Measurements from ENCODE around the gene TMEM255A.

Gene TMEM255A

DNA sequence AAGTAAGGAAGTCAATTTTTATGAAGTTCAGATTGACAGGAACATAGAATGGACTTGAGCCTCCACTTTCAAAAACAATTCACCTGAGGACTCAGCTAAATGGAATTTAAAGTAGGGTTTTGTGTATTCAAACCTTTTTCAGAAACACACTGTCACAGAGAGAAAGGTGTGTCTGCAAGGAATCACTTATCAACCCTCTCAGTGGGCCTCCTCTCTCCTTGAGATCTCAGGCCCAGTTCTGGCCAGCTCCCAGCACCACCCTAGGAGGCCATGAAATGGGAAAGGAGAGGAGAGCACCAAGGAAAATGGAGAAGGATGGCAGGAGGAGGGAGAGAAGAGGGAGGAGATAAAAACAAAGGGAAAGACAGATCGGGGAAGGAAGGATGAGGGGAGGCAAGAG is 28.6 kb downstream of the TMEM255A start:
- Histone ChIP-seq H3K4me3 (no peak overlapping the region), H3K27ac (no peak overlapping the region)
- no peak for DNase-seq (ENCODE audit: low spot score)
- TF ChIP-seq, protein P1, sequence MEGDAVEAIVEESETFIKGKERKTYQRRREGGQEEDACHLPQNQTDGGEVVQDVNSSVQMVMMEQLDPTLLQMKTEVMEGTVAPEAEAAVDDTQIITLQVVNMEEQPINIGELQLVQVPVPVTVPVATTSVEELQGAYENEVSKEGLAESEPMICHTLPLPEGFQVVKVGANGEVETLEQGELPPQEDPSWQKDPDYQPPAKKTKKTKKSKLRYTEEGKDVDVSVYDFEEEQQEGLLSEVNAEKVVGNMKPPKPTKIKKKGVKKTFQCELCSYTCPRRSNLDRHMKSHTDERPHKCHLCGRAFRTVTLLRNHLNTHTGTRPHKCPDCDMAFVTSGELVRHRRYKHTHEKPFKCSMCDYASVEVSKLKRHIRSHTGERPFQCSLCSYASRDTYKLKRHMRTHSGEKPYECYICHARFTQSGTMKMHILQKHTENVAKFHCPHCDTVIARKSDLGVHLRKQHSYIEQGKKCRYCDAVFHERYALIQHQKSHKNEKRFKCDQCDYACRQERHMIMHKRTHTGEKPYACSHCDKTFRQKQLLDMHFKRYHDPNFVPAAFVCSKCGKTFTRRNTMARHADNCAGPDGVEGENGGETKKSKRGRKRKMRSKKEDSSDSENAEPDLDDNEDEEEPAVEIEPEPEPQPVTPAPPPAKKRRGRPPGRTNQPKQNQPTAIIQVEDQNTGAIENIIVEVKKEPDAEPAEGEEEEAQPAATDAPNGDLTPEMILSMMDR (IDR thresholded peaks at IDR 0.05) = no peak

DNA sequence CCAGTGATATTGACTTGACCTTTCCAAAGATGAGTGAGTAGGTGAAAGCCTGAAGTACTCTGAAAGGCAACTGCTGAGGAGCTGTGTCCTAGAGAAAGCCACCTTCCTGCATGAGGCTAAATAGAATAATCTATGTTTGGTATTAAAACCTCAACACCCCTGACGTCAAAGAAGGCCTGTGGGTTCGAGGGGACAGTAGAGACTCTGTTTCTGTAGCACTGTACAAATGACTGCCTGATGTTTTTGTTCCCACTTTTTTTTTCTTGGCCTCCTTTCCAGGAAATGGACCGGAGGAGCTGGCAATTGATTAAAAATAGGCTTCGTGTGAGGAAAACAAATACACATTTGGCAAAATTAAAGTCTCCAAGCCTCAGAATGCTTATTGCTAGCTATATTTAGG is 29.5 kb downstream of the TMEM255A start:
- no peak overlapping the region for H3K27ac ChIP-seq
- no peak for DNase-seq (ENCODE audit: low spot score)

DNA sequence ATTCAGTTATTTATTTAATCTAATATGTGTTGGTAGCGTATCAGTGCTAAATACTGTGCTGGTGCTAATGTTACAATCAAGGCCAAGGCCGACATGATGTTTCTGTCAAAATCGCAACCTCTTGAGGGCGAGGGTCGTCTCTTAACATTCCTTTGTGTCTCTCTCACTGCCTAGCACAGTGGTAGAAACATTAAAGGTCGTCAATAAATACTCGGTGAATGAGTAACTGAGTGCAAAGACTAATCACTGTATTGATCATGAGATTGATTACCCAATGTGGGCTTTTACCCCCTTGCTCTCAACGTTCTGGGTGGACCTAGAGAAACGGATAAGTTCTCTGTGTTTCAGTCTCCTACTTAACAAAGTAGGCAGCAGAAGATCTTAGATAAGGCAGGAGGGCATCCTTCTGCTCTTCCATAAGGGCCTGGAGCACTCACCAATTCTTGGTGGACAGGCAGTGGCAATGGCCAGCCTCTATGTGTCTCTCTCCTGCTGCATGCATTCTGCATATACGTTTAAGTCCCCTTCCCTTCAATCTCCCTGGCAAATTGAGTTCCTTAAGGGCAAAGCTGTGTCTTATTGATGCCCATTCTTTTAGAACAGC is 30.1 kb downstream of the TMEM255A start:
- H3K4me3 ChIP-seq = no peak overlapping the region
- TF ChIP-seq, protein P1 (IDR thresholded peaks at IDR 0.05) = no peak
- H3K27ac ChIP-seq = no peak overlapping the region
- no peak for DNase-seq (ENCODE audit: low spot score)

More for the DNA sequence above, 29.5 kb downstream of the TMEM255A start:
- H3K4me3 ChIP-seq = no peak overlapping the region
- TF ChIP-seq, protein P1 (IDR thresholded peaks at IDR 0.05) = no peak

DNA sequence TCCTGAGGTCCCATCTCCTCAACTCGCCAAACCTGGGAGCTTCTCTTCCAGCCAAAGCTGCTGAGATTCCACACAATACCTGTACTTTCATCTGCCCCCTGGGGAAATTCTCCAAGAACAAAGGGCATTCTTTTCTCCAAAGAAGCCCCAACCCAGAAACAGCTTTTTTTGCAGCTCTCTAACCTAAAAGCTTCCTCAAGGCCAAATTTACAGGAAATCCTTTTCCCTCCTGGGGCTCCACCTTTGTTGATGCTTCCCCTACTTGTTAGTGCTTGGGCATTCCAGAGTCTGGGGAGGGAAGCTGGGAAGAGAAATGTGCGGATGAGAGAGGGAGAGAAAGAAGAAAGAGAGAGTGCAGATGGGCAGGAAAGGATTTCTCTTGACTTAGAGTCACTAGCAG is 36.3 kb downstream of the TMEM255A start:
- H3K4me3 ChIP-seq = no peak overlapping the region
- TF ChIP-seq, protein P1 (IDR thresholded peaks at IDR 0.05) = no peak
- no peak for DNase-seq (ENCODE audit: low spot score)
- no peak overlapping the region for H3K27ac ChIP-seq

DNA sequence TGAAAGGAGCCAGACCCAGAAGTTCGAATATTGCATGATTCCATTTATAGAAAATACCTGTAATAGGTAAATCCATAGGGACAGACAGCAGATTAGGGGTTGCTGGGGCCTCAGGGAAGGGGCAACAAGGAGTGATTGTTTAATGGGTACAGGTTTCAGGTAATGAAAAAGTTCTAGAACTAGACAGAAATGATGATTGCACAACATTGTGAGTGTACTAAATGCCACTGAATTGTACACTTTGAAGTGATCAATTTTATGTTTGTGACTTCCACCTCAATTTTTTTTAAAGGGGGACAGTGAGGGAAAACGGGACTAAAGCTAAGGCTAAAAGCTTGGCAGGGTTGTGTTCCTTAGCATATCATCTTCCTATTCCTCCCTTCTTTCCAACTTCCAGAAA is 37.1 kb downstream of the TMEM255A start:
- TF ChIP-seq, protein P1 (IDR thresholded peaks at IDR 0.05) = no peak
- Histone ChIP-seq H3K27ac (no peak overlapping the region), H3K4me3 (no peak overlapping the region)
- DNase-seq (ENCODE audit: low spot score) = no peak

DNA sequence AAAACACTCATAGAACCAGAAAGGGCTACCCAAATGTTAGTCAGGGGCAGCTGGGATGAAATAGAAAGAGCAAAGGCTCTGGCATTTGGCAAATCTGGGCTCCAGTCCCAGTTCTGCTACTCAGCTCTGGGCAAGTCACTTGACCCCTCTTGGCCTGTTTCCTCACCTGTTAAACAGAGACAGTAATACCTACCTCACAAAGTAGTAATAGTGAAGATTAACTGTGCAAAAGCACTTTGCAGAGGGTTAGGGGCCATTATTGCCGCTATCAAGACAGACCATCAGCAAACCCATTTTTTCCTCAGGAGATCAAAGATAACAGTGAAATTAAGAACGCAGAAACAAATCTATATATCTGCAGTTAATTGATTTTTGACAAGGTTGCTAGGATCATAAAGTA is 40.0 kb downstream of the TMEM255A start:
- Histone ChIP-seq H3K4me3 (no peak overlapping the region), H3K27ac (no peak overlapping the region)
- TF ChIP-seq, protein P1 (IDR thresholded peaks at IDR 0.05) = no peak
- no peak for DNase-seq (ENCODE audit: low spot score)

DNA sequence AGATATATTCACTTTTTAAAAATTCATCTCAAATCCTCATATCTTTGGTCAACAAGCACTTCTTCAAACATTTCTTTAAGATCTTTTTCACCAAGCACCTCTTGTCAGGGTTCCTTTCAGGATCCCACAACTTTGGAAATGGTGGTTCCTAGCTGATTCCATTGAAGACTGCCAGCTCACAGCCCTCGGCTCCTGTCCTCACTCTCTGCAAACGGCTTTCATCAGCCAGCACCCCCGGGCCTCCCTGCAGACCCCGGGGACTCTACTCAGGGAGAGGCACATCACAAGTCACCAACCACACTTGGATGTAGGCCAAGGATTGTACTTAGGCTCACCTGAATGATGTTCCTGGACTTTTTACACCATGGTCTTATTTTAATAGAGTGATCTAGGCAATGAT is 40.7 kb downstream of the TMEM255A start:
- TF ChIP-seq, protein P1 (IDR thresholded peaks at IDR 0.05) = no peak
- no peak overlapping the region for H3K27ac ChIP-seq
- H3K4me3 ChIP-seq = no peak overlapping the region
- DNase-seq (ENCODE audit: low spot score) = no peak
